ENCODE results near the gene LUC7L3.

DNA sequence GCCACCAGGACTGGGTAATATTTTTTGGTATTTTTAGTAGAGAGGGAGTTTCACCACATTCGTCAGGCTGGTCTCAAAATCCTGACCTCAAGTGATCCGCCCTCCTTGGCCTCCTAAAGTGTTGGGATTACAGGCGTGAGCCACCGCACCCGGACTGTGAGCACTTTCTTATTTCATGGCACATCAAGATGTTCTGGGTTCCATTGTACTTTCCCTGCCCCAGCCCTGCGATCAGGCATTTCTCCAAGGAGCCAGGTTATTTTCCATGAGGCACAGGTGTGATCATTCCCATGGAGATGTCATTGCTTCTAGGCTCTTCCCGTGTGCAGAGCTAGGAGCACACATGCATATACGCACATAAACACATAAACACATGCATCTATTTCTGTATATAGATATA is 50.5 kb downstream of the LUC7L3 start:
- TF ChIP-seq CTCF (IDR thresholded peaks at IDR 0.05; ENCODE audit: poor library complexity) (no peak), EZH2 (IDR thresholded peaks at IDR 0.05; ENCODE audit: borderline replicate concordance) (no peak)
